ENCODE data around the gene GALE.

- TF ChIP-seq CTCF (IDR thresholded peaks at IDR 0.05) (no peak), ZFX (IDR thresholded peaks at IDR 0.05; ENCODE audit: borderline replicate concordance) (no peak)
Measured at GRCh38 chr1:23825762-23826522, 25.4 kb upstream of the GALE start.
